22Rv1 (cell line): ENCODE measurements around the gene KIF20A.

ENCODE experiments used
- H3K27ac ChIP-seq: fragments of 450-650 bp; 2 replicates; pipeline ENCODE4 v1.5.1; 2017
- ZFX ChIP-seq: fragments of 450-650 bp; IDR thresholded peaks from 2 replicates; pipeline ENCODE4 v1.6.1; 2017; ENCODE audit warnings: antibody characterized with exemption, borderline replicate concordance
- TF ChIP-seq, protein P1 (sequence below): fragments of 450-650 bp; IDR thresholded peaks from 2 replicates; pipeline ENCODE4 v1.5.1; 2017; ENCODE audit warnings: mild to moderate bottlenecking

The KIF20A gene

DNA sequence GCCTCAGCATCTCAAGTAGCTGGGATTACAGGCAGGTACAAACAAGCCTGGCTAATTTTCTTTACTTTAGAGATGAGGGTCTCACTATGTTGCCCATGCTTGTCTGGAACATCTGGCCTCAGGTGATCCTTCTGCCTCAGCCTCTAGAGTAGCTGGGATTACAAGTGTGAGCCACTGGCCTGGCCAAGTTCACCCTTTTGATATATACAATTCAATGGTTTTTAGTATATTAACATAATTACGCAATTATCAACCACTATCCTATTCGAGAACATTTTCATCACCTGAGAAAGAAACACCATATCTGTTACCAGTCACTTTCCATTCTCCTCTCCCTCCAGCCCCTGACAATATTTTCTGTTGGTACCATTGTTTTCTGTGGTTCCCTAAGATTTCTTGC, 37.9 kb downstream of the KIF20A start:
- no peak overlapping the region for H3K27ac ChIP-seq
- no peak for TF ChIP-seq ZFX
- TF ChIP-seq, protein P1, sequence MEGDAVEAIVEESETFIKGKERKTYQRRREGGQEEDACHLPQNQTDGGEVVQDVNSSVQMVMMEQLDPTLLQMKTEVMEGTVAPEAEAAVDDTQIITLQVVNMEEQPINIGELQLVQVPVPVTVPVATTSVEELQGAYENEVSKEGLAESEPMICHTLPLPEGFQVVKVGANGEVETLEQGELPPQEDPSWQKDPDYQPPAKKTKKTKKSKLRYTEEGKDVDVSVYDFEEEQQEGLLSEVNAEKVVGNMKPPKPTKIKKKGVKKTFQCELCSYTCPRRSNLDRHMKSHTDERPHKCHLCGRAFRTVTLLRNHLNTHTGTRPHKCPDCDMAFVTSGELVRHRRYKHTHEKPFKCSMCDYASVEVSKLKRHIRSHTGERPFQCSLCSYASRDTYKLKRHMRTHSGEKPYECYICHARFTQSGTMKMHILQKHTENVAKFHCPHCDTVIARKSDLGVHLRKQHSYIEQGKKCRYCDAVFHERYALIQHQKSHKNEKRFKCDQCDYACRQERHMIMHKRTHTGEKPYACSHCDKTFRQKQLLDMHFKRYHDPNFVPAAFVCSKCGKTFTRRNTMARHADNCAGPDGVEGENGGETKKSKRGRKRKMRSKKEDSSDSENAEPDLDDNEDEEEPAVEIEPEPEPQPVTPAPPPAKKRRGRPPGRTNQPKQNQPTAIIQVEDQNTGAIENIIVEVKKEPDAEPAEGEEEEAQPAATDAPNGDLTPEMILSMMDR = no peak

DNA sequence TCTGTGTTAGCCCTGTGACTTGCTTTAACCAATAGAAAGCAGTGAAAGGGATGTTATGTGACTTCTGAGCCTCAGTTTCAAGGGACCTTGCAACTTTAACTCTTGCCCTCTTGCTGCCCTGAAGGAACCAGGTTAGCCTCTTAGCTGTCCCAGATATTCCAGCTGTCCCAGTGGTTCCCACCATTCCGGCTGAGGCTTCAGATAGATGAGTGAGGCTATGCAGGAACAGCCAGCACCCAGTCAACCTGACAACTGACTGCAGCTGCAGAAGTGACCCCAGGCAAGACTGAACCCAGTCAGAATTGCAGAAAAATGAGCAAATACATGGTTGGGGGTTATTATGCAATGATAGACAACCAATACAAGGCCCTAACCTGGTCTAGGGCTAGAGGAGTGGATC, 44.6 kb downstream of the KIF20A start:
- no peak for TF ChIP-seq ZFX
- TF ChIP-seq, protein P1 = no peak
- H3K27ac ChIP-seq = no peak overlapping the region

DNA sequence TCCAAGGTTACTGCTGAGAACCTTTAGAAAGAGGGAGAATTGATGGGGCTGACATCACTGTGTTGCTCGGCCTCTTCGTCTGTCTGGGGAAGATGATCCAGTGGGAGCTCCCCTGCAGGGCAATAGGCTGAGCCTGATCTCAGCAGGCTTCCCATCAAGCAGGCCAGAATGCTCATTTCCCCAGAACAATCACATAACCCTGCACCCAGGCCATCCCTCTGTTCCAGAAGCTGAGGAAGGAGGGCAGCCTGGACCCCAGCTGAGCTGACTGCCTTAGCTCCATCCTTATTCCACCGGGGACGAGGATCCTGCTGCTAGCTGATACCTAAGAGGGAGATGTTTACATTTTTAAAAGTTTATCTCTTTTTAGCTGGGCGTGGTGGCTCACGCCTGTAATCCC, 45.8 kb downstream of the KIF20A start:
- TF ChIP-seq ZFX = no peak
- TF ChIP-seq, protein P1 = no peak

DNA sequence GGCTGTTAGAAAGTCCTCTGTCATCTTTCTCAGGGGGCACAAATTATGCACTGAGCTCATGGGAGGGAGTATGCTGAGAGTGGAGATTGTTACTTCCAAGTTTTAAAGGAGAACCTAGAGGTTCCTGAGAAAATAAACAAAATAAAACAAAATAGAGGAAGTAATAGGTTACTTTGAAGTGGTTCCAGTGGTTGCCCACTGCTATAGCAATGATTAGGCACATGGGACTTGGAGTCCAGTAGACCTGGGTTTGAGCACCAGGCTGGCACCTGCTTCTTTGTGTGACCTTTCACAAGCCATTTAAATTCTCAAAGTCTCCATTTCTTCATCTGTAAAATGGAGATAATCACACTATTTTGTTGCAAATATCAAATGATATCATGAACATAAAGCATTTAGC, 48.0 kb downstream of the KIF20A start:
- TF ChIP-seq, protein P1 = no peak
- no peak for TF ChIP-seq ZFX

More for the DNA sequence above, 45.8 kb downstream of the KIF20A start:
- no peak overlapping the region for H3K27ac ChIP-seq

DNA sequence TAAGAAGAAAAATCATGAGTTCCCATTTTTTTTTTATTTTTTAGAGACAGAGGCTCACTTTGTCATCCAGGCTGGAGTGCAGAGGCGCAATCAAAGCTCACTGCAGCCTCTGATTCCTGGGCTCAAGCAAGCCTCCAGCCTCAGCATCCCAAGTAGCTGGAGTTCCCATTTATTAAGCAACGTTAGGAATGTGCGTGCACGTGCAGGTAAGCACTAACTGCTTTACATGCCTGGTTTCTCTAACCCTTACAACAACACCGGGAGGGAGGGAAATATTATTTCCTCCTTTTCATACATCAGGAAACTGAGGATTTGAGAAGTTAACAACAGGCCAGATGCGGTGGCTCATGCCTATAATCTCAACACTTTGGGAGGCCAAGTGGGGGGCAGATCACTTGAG, 50.5 kb downstream of the KIF20A start:
- no peak overlapping the region for H3K27ac ChIP-seq
- TF ChIP-seq, protein P1 = no peak
- no peak for TF ChIP-seq ZFX

More for the DNA sequence above, 48.0 kb downstream of the KIF20A start:
- no peak overlapping the region for H3K27ac ChIP-seq

DNA sequence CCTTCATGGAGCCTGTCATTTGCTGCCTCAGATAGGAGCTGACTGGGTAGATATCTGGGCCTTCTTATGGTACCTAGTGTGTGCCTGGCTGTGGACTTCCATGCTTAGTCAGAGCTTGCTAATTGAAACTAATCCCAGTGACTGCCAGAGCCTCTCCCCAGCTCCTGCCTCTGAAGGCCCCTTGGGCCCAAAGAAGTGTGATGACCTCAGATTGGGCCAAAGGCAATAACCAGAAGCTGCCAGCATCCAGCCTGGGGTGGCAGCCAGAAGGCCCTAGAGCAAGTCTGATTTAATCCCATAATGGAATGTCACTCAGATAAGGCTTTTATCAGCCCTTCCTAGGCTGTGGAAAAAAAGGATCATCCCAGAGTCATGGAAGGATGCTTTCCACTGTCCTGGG, 51.3 kb downstream of the KIF20A start:
- H3K27ac ChIP-seq = no peak overlapping the region

DNA sequence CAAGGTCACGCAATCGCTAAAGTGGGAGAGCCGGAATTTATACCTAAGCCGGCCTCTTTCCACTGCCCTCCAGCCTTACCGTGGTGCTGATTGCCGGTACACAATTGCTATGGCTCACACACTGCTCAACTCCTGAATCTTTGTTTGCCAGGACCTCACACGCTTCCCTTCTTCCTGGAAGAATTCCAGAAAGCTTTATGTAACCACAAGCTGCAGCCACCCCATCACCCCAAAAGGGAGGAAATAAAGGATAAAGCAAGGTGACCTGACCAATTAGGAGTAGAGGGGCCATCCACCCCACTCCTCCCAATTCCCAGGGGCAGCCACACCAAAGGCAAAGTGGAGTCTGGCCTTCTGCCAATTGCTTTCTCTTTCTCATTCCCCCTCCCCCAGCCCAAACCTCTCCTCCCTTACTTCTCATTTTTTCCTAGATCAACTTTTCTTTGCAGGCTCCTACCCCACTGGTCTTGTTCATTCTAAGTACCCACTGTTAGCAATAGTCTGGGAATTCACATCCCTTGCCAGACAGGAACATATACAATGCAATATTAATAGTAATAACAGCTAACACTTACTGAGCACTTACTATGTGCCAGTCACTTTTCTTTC, 52.2 kb downstream of the KIF20A start:
- TF ChIP-seq, protein P1 = no peak
- TF ChIP-seq ZFX = no peak
- no peak overlapping the region for H3K27ac ChIP-seq

More for the DNA sequence above, 51.3 kb downstream of the KIF20A start:
- no peak for TF ChIP-seq ZFX
- TF ChIP-seq, protein P1 = no peak
